HG02870 (cell line): Measurements from ENCODE around the gene ENTR1.

ENCODE experiments used
- ATAC-seq: cut with Tn5 transposase; IDR thresholded peaks from one replicate; pipeline ENCODE4 v1.9.1; 2021; ENCODE audit warnings: mild to moderate bottlenecking, moderate library complexity; ENCODE audit not compliant: unreplicated experiment

Gene ENTR1

DNA sequence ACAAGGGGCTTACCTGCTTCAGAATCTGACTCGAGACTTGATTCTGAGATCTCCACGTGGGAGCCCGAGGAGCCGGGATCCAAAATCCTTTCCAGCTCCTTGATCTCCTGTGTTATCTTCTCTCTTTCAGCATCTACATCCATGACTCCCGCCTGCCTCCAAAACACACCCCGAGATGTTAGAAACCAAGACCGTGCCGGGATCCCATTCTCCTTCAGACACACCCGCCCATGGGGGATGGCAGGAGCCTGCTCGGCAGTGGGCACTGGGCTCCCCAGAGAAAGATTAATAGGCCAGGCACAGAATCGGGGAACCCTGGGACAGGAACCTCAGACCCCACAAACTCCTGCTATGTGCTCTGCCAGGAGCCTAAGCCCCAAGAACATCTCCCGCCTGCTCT lies 12.1 kb downstream of the ENTR1 start:
- no peak for ATAC-seq

- no peak for ATAC-seq
Observed at GRCh38 chr9:136397643-136398042, 12.8 kb downstream of the ENTR1 start.

DNA sequence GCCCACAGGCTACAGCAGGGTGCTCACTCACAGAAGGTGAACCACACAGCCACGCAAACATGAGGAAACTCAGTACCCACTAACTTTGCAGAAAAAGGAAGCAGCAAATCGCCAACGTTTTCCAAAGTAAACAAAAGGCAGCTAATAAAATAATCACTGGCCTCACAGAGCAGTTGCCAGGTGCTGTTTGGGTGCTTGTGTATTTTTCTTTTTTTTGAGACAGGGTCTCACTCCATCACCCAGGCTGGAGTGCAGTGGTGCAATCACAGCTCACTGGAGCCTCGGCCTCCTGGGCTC lies 14.2 kb downstream of the ENTR1 start:
- no peak for ATAC-seq

- no peak for ATAC-seq
Observed at GRCh38 chr9:136395345-136396218, 14.8 kb downstream of the ENTR1 start.

DNA sequence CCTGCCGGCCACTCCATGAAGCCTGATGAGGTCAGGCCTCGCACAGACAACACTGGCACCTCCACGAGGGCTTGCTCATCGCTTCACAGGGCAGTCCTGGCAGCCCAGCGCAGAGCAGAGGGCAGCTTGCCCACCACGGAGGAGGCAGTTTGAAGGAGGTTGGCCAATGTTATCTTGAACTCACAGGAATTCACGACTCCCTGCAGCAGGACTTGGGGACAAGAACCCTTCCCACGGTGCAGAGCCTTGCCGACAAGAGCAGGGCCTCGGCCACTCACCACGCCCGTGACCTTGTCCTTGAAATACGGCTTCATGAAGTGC lies 15.4 kb downstream of the ENTR1 start:
- no peak for ATAC-seq

- ATAC-seq, result no peak
Observed at GRCh38 chr9:136394312-136395019, 15.9 kb downstream of the ENTR1 start.

GRCh38 chr9:136393531-136393930 lies 16.9 kb downstream of the ENTR1 start:
- ATAC-seq, result no peak

- no peak for ATAC-seq
Observed at GRCh38 chr9:136392538-136393449, 17.6 kb downstream of the ENTR1 start.

DNA sequence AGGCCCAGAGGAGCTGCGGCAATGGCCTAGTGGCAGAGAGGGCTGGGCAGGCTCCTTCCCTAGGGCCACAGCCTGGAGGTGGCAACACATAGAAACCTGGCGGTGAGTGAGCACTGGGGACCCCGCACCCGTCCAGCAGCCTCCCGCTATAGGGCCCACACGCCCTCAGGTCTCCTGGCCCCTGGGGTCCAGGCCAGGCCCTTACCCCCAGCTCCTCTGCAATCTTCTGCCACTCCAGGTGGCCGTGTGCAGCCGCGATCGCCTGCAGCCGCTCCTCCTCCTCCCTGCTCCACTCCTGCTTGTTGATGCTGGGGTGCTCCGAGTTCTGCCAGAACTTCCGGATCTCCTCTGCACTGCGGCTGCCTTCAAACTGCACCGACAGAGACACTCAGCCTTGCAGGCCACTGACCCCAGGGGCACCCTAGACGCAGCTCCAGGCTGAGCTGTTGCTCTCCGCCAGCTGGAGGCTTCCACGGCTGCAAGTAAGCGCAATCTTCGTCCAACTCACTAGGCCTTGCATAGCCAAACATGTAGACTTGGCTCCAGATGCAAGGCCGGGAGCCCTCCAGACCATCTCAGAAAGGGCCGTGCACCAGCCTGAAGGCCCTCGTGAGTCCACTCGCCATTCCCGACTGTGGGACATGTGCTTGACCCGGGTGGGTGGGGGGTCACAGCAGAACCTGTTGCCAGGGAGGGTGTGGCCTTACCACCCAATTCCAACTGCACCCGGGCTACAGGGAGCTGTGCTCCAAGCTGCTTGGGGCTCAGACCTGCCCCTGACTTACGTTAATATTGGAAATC lies 18.5 kb downstream of the ENTR1 start:
- no peak for ATAC-seq

GRCh38 chr9:136389396-136389795 lies 21.0 kb downstream of the ENTR1 start:
- ATAC-seq, result no peak

GRCh38 chr9:136387217-136387616 lies 23.2 kb downstream of the ENTR1 start:
- ATAC-seq, result no peak

DNA sequence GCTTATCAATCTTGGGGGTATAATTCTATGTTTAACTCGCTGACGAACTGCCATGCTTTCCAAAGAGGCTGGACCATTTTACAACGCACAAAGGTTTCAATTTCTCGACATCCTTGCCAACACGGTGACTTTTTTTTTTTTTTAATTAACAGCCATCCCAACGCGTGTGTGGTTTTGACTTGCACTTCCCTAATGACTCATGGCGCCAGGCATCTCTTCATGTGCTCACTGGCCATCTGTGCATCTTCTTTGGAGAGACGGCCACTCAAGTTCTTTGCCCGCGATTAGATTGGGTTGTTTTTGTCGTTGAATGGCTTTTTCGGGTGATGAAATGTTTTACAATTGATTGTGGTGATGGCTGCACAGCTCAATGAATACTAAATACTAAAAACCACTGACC lies 24.4 kb downstream of the ENTR1 start:
- ATAC-seq, result no peak

- no peak for ATAC-seq
Observed at GRCh38 chr9:136385015-136385414, 25.4 kb downstream of the ENTR1 start.

- no peak for ATAC-seq
Observed at GRCh38 chr9:136383436-136383835, 27.0 kb downstream of the ENTR1 start.

DNA sequence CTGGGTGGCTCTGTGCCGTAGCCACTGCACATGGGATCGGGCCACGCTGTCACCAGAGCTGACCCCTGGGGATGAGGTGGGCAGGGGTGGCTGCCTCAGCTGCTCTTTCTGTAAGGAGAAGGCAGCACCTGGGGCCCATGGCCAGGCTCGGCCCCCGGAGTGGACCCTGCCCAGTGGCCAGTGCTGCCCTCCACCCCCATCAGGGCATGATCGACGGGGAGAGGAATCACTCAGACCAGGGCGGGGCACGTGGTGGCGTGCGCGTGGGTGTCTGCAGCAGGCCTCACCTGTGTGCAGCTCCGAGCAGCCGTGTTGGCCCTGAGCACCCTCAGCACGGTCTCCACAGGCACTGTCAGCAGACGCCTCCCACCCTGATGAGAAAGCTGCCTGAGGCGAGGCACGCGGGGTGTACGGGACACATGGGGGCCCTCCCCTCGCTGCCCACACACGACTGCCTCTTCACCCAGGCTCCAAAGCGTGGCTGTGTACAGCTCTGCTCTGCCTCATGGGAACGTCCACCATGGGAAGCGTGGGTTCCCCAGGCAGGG lies 28.4 kb downstream of the ENTR1 start:
- ATAC-seq, result no peak

DNA sequence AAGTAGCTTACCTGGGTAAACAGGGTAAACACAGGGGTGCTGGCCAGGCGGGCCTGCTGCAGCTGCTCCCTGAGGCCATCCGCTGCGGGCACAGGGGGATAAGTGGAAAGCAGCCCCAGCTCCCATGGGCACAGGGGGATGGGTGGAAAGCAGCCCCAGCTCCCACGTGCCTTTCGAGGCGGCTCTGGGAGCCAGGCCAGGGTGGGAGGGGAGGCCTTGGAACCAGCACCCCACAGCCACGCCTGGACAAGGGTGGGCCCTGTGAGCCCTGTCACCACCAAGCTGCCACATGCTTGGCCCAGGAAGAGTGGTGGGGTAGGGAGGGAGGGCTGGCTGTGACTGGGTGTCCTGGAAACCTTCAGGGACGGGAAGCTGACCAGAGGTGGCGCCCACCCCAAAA lies 29.1 kb downstream of the ENTR1 start:
- no peak for ATAC-seq

- no peak for ATAC-seq
Observed at GRCh38 chr9:136380381-136380780, 30.0 kb downstream of the ENTR1 start.

DNA sequence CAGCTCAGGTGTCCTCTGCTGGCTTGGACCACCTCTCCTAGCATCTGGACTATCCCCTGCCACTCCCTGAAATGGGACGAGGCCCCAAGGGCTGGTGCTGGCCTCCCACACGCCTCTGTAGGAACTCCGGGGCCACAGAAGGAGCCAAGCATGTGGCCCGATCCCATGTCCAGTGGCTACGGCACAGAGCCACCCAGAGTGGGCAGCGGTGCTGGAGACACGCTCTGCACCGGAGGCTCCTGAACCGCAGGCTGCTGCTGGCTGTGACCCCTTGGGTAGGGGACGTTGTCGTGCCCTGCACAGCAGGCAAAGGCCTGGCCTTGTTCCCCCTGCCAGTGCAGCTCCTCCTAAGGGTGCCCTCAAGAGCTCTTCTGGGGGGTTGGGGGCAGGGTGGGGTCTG lies 30.5 kb downstream of the ENTR1 start:
- ATAC-seq, result no peak

GRCh38 chr9:136379401-136379800 lies 31.0 kb downstream of the ENTR1 start:
- ATAC-seq, result no peak

GRCh38 chr9:136379003-136379287 lies 31.5 kb downstream of the ENTR1 start:
- no peak for ATAC-seq
